ENCODE results near the gene NAA40.

- TF ChIP-seq FOXM1 (IDR thresholded peaks at IDR 0.05; ENCODE audit: borderline replicate concordance): no peak
- TF ChIP-seq SP1 (IDR thresholded peaks at IDR 0.05): no peak
- no peak for TF ChIP-seq ARNT (IDR thresholded peaks at IDR 0.05)
- TF ChIP-seq BHLHE40 (IDR thresholded peaks at IDR 0.05; ENCODE audit: borderline replicate concordance): no peak
- TF ChIP-seq ELF4 (IDR thresholded peaks at IDR 0.05): no peak
Measured at GRCh38 chr11:63978551-63979239, 39.9 kb downstream of the NAA40 start.

Data from HEK293T (cell line).